MM.1S (cell line): ENCODE results near the gene TAAR9.

Experiments used
- DNase-seq: peaks from one replicate; pipeline ENCODE4 v3.0.0-alpha.2; 2015
- H2AFZ ChIP-seq: fragments of 300-600 bp; sonication (generic); 2 replicates; pipeline ENCODE4 v1.6.0; 2016; ENCODE audit warnings: antibody characterized with exemption, low read length
- H3F3A ChIP-seq: fragments of 300-600 bp; sonication (generic); 2 replicates; pipeline ENCODE4 v1.6.1; 2016; ENCODE audit warnings: mild to moderate bottlenecking, antibody characterized with exemption, low read length, moderate library complexity, mixed read lengths; ENCODE audit not compliant: insufficient read depth
- H3K27ac ChIP-seq: fragments of 300-600 bp; sonication (generic); 2 replicates; pipeline ENCODE4 v1.5.1; 2016; ENCODE audit warnings: mild to moderate bottlenecking, low read length
- H3K27me3 ChIP-seq: fragments of 300-600 bp; sonication (generic); replicated peaks from 2 replicates; pipeline ENCODE4 v1.6.0; 2016; ENCODE audit warnings: low read length; ENCODE audit not compliant: insufficient read depth
- H3K36me3 ChIP-seq: fragments of 300-600 bp; sonication (generic); replicated peaks from 2 replicates; pipeline ENCODE4 v1.6.1; 2016; ENCODE audit warnings: mild to moderate bottlenecking, low read length, mixed read lengths; ENCODE audit not compliant: insufficient read depth
- H3K4me1 ChIP-seq: fragments of 300-600 bp; sonication (generic); 2 replicates; pipeline ENCODE4 v1.6.1; 2016; ENCODE audit warnings: low read length, mixed read lengths
- H3K4me2 ChIP-seq: fragments of 300-600 bp; sonication (generic); 2 replicates; pipeline ENCODE4 v1.6.0; 2016; ENCODE audit warnings: low read depth, low read length
- H3K4me3 ChIP-seq: fragments of 300-600 bp; sonication (generic); 2 replicates; pipeline ENCODE4 v1.5.1; 2016; ENCODE audit warnings: low read length, mixed read lengths
- H3K79me2 ChIP-seq: fragments of 300-600 bp; sonication (generic); 2 replicates; pipeline ENCODE4 v1.6.1; 2016; ENCODE audit warnings: mixed run types, low read length, mixed read lengths
- H3K9ac ChIP-seq: fragments of 300-600 bp; sonication (generic); 2 replicates; pipeline ENCODE4 v1.6.1; 2016; ENCODE audit warnings: low read length, mixed read lengths
- H3K9me2 ChIP-seq: fragments of 300-600 bp; sonication (generic); replicated peaks from 2 replicates; pipeline ENCODE4 v1.6.1; 2016; ENCODE audit warnings: mild to moderate bottlenecking, low read length, mixed read lengths; ENCODE audit not compliant: insufficient read depth
- H3K9me3 ChIP-seq: fragments of 300-600 bp; sonication (generic); replicated peaks from 2 replicates; pipeline ENCODE4 v1.6.1; 2016; ENCODE audit warnings: mild to moderate bottlenecking, low read length, mixed read lengths; ENCODE audit not compliant: insufficient read depth
- H4K20me1 ChIP-seq: fragments of 300-600 bp; sonication (generic); 2 replicates; pipeline ENCODE4 v1.6.1; 2016; ENCODE audit warnings: mild to moderate bottlenecking, low read length, moderate library complexity, mixed read lengths; ENCODE audit not compliant: insufficient read depth
- CTCF ChIP-seq: fragments of 300-600 bp; sonication (generic); IDR thresholded peaks from 2 replicates; pipeline ENCODE4 v1.5.1; 2016; ENCODE audit warnings: antibody characterized with exemption, low read length, mixed read lengths
- EZH2 ChIP-seq: fragments of 300-600 bp; sonication (generic); optimal IDR thresholded peaks from 2 replicates; pipeline ENCODE3; 2017; ENCODE audit warnings: low read depth, mild to moderate bottlenecking, antibody characterized with exemption, low read length, mixed read lengths
- EZH2phosphoT487 ChIP-seq: fragments of 300-600 bp; sonication (generic); IDR thresholded peaks from 2 replicates; pipeline ENCODE4 v1.6.1; 2018; ENCODE audit warnings: antibody characterized with exemption, low read length

The TAAR9 gene

GRCh38 chr6:132568611-132569010 is 30.5 kb downstream of the TAAR9 start:
- H2AFZ ChIP-seq, result no peak overlapping the region
- H3K9me3 ChIP-seq, result no peaks in the 10 kb centered on the region
- no peaks in the 10 kb centered on the region for H4K20me1 ChIP-seq
- no peaks in the 10 kb centered on the region for H3K36me3 ChIP-seq
- no peaks in the 10 kb centered on the region for H3K79me2 ChIP-seq
- no peak for DNase-seq
- no peaks in the 10 kb centered on the region for H3K9me2 ChIP-seq
- no peak overlapping the region for H3K4me2 ChIP-seq
- no peaks in the 10 kb centered on the region for H3F3A ChIP-seq
- no peak overlapping the region for H3K4me3 ChIP-seq
- H3K27me3 ChIP-seq, result no peaks in the 10 kb centered on the region
- H3K27ac ChIP-seq, result no peak overlapping the region
- TF ChIP-seq EZH2phosphoT487, result no peak
- TF ChIP-seq EZH2, result no peak
- TF ChIP-seq CTCF, result no peak
- no peaks in the 10 kb centered on the region for H3K4me1 ChIP-seq
- no peak overlapping the region for H3K9ac ChIP-seq

- no peaks in the 10 kb centered on the region for H3K79me2 ChIP-seq
- no peak overlapping the region for H3K27ac ChIP-seq
- no peak overlapping the region for H2AFZ ChIP-seq
- no peak overlapping the region for H3K9ac ChIP-seq
- no peaks in the 10 kb centered on the region for H3K9me3 ChIP-seq
- TF ChIP-seq EZH2 (no peak), EZH2phosphoT487 (no peak), CTCF (no peak)
- no peaks in the 10 kb centered on the region for H3K27me3 ChIP-seq
- no peak overlapping the region for H3K4me3 ChIP-seq
- no peaks in the 10 kb centered on the region for H3K36me3 ChIP-seq
- no peaks in the 10 kb centered on the region for H3K9me2 ChIP-seq
- no peaks in the 10 kb centered on the region for H3F3A ChIP-seq
- H3K4me2 ChIP-seq, result no peak overlapping the region
- no peaks in the 10 kb centered on the region for H3K4me1 ChIP-seq
- H4K20me1 ChIP-seq, result no peaks in the 10 kb centered on the region
- DNase-seq, result no peak
Observed at GRCh38 chr6:132569170-132569569, 31.1 kb downstream of the TAAR9 start.

- H3F3A ChIP-seq, result no peaks in the 10 kb centered on the region
- H3K4me3 ChIP-seq, result no peak within 1 kb of the TSS
- no peaks in the 10 kb centered on the region for H3K36me3 ChIP-seq
- H3K4me2 ChIP-seq, result no peak within 1 kb of the TSS
- DNase-seq, result no peak
- H3K9me3 ChIP-seq, result no peaks in the 10 kb centered on the region
- no peak within 1 kb of the TSS for H3K27ac ChIP-seq
- H3K9me2 ChIP-seq, result no peaks in the 10 kb centered on the region
- H2AFZ ChIP-seq, result no peak within 1 kb of the TSS
- no peak within 1 kb of the TSS for H3K9ac ChIP-seq
- no peaks in the 10 kb centered on the region for H3K27me3 ChIP-seq
- H3K79me2 ChIP-seq, result no peaks in the 10 kb centered on the region
- no peaks in the 10 kb centered on the region for H3K4me1 ChIP-seq
- TF ChIP-seq EZH2phosphoT487 (no peak), CTCF (no peak), EZH2 (no peak)
- no peaks in the 10 kb centered on the region for H4K20me1 ChIP-seq
Observed at GRCh38 chr6:132570221-132570777, 32.2 kb downstream of the TAAR9 start, which contains the start of gene TAAR6. Gene TAAR6, plus strand, starts transcription at chr6:132570322. Its CDS starts 0 bp downstream, at chr6:132570322.
